HepG2 (cell line): ENCODE results near the gene GDF11. TPM values are rescaled to one million over a fixed set of nuclear protein-coding genes. Genes with fewer than 3 reads are reported as not detected.

ENCODE experiments used
- ARID3A ChIP-seq: IDR thresholded peaks from 2 replicates; pipeline ENCODE4 v1.6.1; 2012; ENCODE audit warnings: low read depth, low read length, improper control_type of control experiment
- CSRNP1 ChIP-seq: sonication (generic); formaldehyde crosslinking; IDR thresholded peaks from 2 replicates; pipeline ENCODE4 v1.8.1; 2023; ENCODE audit warnings: mild to moderate bottlenecking, missing genetic modification reagents
- ERF ChIP-seq: IDR thresholded peaks from 2 replicates; pipeline ENCODE4 v1.6.1; 2018; ENCODE audit warnings: missing biosample characterization, missing genetic modification reagents
- GABPB1 ChIP-seq: IDR thresholded peaks from 2 replicates; pipeline ENCODE4 v1.6.1; 2016; ENCODE audit warnings: mild to moderate bottlenecking, missing genetic modification reagents, moderate library complexity, missing compliant biosample characterization
- NCOR1 ChIP-seq: fragments of 200-600 bp; sonication (generic); IDR thresholded peaks from 2 replicates; pipeline ENCODE4 v1.7.0; 2017; ENCODE audit warnings: antibody characterized with exemption, low read length, borderline replicate concordance
- RARG ChIP-seq: sonication (generic); formaldehyde crosslinking; IDR thresholded peaks from 2 replicates; pipeline ENCODE4 v1.4.0; 2020; ENCODE audit warnings: low read depth, mild to moderate bottlenecking, missing genetic modification reagents
- SOX13 ChIP-seq, 3 experiments: fragments of 450-650 bp in 1 of 3; sonication (generic) in 1 of 3; formaldehyde crosslinking in 1 of 3; IDR thresholded peaks in 2 of 3; conservative IDR thresholded peaks in 1 of 3; 2 replicates each; pipeline versions ENCODE4 v1.5.0 to v1.6.1; 2016 to 2020; ENCODE audit warnings: antibody characterized with exemption in 1 of 3, mild to moderate bottlenecking in 1 of 3, missing compliant biosample characterization in 1 of 3, missing genetic modification reagents in 1 of 3, moderate library complexity in 1 of 3
- TOPORS ChIP-seq: sonication (generic); formaldehyde crosslinking; IDR thresholded peaks from 2 replicates; pipeline ENCODE4 v1.8.0; 2023; ENCODE audit warnings: mild to moderate bottlenecking, missing genetic modification reagents
- ZFP90 ChIP-seq: sonication (generic); formaldehyde crosslinking; IDR thresholded peaks from 2 replicates; pipeline ENCODE4 v1.8.0; 2022; ENCODE audit warnings: missing genetic modification reagents, mild to moderate bottlenecking, inconsistent platforms, borderline replicate concordance
- ZMYM2 ChIP-seq: sonication (generic); formaldehyde crosslinking; IDR thresholded peaks from 2 replicates; pipeline ENCODE4 v1.8.0; 2022; ENCODE audit warnings: mild to moderate bottlenecking, missing genetic modification reagents
- ZNF318 ChIP-seq: sonication (generic); formaldehyde crosslinking; IDR thresholded peaks from 2 replicates; pipeline ENCODE4 v1.4.0; 2020; ENCODE audit warnings: mild to moderate bottlenecking, missing genetic modification reagents
- ZNF557 ChIP-seq: sonication (generic); formaldehyde crosslinking; IDR thresholded peaks from 2 replicates; pipeline ENCODE4 v1.4.0; 2020; ENCODE audit warnings: missing genetic modification reagents
- ZNF710 ChIP-seq: sonication (generic); formaldehyde crosslinking; IDR thresholded peaks from 2 replicates; pipeline ENCODE4 v1.5.0; 2020; ENCODE audit warnings: mild to moderate bottlenecking, missing genetic modification reagents, borderline replicate concordance
- ZNF75D ChIP-seq: sonication (generic); formaldehyde crosslinking; IDR thresholded peaks from 2 replicates; pipeline ENCODE4 v1.8.1; 2023; ENCODE audit warnings: missing genetic modification reagents, mild to moderate bottlenecking, borderline replicate concordance
- polyA plus RNA-seq, 8 experiments: library from polyadenylated mRNA; depleted of rRNA in 3 of 8; stranded (reverse) in 7 of 8; unstranded in 1 of 8; fragments of >200 nt; fragmentation: Illumina TruSeq in 4 of 8; extraction: Trizol in 4 of 8; gene quantifications; 2 replicates each; pipeline versions ENCODE4 v1.2.1 to v1.2.3, GENCODE V29; 2011 to 2016; ENCODE audit warnings: low read depth in 4 of 8, missing spikeins in 1 of 8, mixed read lengths in 1 of 8; ENCODE audit not compliant: insufficient read depth in 1 of 8
- total RNA-seq, 5 experiments: library from RNA; depleted of rRNA; stranded (reverse); fragments of >200 nt; fragmentation: Illumina TruSeq; extraction: Trizol; gene quantifications; 2 replicates each; pipeline ENCODE4 v1.2.3, GENCODE V29; 2016; ENCODE audit warnings: low read depth in 1 of 5

Gene GDF11
- total and polyA plus RNA-seq, 2 of the 13 experiments (the other 11 are each of a cell fraction or from before 2014, with no cell fraction given): 0.63 to 1.5 TPM

- TF ChIP-seq CSRNP1 (CRISPR knock-in tag) (peak; percentile 72; the same call in 1 of the 2 replicates), ZMYM2 (CRISPR knock-in tag) (no peak), ZNF710 (no peak), ARID3A (no peak), ERF (peak; percentile 52; the same call in 1 of the 2 replicates), NCOR1 (peak; percentile 10; the same call in 1 of the 2 replicates), SOX13 (IDR thresholded peaks at IDR 0.05) (no peak), SOX13 (CRISPR knock-in tag; conservative IDR thresholded peaks at IDR 0.05 in 1 of 2, IDR thresholded peaks at IDR 0.05 in 1 of 2) (peak in 1 of 2 experiments; percentile 74; a peak in 2 of 4 replicates), ZNF557 (CRISPR knock-in tag) (no peak), ZFP90 (no peak; the same call in 1 of the 2 replicates), ZNF75D (no peak), TOPORS (CRISPR knock-in tag) (no peak), ZNF318 (no peak), GABPB1 (CRISPR knock-in tag) (peak; percentile 95), RARG (no peak)
Measured at GRCh38 chr12:55715833-55716581, 26.9 kb upstream of the GDF11 start, which contains the start of gene BLOC1S1 (continued).
